AML-193 (cell line): Measurements from ENCODE around the gene ZNF90.
A peak's percentile ranks its signal among the peaks of the same experiment; 100 is the strongest.
"Not testable (repeated sequence)": the region's sequence is repeated elsewhere in the genome, so short reads cannot be mapped to it uniquely, and the experiment has no call there.

Source experiments
- DNase-seq, 2 experiments: peaks; one replicate each; lab custom pipeline; 2025; lab: John Stamatoyannopoulos, UW

Gene ZNF90

GRCh38 chr19:20077791-20078463 is at the start of gene ZNF90:
Gene ZNF90, plus strand, starts transcription at chr19:20078000. Its CDS starts 133 bp downstream, at chr19:20078133.
- DNase-seq, result no peak

- DNase-seq, result no peak
These were observed 49.2 kb upstream of the ZNF90 start for GRCh38 chr19:20028611-20029010.

GRCh38 chr19:20035935-20036334 is 41.9 kb upstream of the ZNF90 start:
- no peak for DNase-seq

GRCh38 chr19:20038358-20039202 is 39.2 kb upstream of the ZNF90 start:
- DNase-seq, result no peak

DNA sequence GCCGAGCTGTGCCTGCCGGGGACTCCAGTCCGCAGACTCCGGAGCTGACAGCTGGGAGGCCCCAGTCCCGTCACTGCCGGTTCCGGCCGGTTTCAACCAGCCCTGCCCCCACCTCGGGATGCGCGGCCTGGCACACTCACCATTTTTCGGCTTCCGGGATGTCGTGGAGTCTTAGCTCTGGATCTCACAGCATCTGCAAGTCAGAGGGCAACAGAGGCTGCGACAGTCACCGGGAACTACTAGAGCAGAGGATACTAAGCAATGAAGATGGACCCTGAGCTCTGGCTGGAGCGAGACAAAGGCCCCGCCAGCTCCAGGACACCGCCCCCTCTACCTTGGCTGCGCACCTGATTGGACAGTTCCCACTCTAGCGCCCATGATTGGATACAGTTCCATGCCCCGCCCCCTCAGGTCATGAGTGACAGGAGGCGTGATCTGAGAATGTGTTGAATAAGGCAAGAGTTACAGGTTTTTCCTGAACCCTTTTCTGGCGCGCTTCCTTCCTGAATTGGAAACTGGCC is 38.5 kb upstream of the ZNF90 start, which contains the start of gene ZNF682:
TSS of gene ZNF682 (minus strand) at position 303 of the 521 bp plus-strand sequence. CDS start at position 143, 160 bp downstream.
- peak; percentile 31 to 60 for DNase-seq

DNA sequence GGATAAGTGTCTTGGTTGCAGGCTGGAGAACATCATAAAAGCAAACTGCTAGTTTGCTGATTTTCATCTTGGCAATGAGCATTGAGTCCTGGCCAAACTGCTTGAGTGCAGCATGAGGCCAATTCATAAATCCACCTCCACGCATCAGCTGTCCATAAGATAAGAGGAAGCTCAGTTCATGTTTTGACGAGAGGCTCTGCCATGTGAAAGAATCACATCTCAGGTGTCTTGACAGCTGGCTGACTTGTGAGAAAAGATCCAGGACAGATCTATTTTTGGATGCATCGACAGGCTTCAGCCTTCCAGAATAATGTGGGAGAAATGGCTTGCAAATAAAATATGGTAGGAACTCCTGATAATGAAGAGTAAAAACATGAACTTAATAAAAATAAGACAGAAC is 33.1 kb upstream of the ZNF90 start:
- DNase-seq, result no peak

DNA sequence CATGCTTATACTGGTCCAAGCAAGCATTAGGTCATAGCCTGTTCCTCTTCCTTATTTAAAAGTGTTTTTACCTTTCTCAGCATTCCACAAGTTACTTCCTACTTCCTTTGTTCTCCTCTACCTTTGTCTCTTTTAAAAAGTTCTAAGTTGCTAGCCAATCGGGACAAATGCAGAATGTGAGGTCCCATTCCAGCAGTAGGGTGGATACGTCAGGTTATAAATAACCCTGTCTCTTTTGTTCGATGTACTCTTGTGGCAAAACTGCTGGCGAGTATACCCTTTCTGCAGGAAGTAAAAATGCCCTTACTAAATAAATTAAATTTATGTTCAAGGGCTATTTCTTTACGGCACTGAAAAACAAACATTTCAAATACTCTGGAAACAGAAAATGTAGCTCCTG is 32.1 kb upstream of the ZNF90 start:
- not testable (repeated sequence) for DNase-seq

DNA sequence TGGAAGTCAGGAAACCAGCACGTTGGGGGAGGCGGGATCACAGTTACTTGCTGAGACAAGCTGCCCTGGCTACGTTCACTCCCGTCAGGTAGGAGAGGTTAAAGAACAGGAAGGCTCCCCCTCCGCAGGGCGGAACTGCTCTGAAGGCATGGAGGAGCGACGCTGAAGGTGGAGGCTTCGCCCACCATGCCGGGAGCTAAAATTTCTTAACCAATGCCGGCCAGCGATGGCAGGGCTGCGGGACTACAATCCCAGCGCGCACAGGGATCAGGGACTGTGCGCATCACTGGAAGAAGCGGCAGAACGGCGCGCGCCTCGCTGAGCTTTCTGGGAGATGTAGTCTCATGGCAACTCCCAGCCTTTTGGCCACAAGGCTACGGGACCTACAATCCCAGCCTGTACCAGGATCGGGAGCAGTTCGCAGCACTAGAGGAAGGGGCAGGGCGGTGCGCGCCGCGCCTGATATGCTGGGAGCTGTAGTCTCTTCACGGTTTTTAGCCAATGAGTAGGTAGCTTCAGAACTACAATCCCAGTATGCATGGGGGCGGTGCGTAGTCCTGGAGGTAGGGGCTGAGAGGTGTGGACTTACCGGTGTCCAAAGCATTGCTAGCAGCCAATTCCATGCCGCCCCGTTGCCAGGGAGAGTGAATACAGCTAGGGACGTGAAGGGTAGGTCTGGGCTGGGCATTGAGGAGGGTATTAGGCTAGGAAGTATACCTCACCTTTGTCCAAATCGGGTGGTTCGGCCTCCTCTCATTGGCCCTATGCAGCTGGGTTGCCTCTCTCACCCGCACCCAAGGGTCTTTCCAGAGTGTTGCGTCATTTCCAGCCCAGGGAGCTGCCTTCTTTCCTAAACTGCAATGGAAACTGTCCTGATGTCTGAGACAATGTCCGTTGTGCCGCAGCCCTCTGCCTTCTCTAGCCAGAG is 25.7 kb upstream of the ZNF90 start:
- DNase-seq, result peak; percentile 49 to 55

DNA sequence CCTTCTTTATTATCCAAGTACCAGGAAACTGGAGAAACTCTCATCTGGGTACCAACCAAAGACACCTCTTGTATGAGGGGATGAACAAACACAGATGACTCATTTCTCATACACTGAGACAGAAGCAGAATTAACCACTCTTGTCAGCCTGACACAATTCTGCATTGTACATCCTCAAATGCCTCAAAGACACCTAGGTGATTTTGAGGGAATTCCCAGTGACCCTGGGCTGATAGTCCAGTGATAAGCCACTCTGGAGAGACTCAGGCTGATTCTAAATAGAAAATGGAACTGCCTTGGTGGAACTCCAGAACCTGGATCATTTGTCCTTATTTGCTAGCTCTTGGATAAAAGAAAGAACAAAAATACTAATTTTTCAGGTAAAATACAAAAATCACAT is 19.1 kb upstream of the ZNF90 start:
- DNase-seq, result not testable (repeated sequence)

DNA sequence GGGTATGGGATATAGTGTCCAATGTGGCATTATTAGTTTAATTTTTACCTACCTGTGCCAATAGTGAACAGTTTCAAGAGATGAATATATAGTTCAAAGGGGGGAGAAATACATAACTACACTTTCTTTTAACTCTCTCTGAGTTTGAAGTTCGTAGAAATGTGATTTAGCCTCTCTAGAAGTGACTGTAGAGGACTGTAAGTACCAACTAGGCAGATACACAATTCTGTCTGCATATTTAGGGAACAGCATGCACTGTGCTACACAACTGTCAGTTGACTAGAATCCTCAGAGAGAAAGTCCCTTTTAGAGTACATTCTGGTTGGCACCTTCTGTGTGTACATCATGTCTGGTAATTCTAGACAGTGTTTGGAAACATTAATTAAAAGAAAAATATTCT is 17.5 kb upstream of the ZNF90 start:
- DNase-seq, result no peak

DNA sequence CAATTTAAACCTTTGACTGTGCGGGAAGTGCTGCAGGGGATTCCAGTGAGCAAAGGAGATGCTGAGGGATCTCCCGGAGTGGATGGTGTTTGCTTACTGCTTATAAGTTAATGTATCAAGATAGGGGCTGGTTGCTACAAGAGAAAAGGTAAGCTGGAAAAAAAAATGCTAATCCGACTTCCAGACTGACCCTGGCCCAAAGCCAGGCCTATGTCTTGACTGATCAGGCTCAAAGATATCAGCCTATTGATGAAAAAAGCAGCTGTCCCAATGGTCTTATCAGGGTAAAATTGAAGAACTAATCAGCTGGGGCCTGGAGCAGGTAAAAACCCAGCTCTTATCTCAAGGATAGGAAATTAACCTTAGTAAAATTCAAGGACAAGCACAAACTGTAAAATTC is 10.9 kb upstream of the ZNF90 start:
- no peak for DNase-seq

GRCh38 chr19:20067943-20068342 is 9.9 kb upstream of the ZNF90 start:
- no peak for DNase-seq

DNA sequence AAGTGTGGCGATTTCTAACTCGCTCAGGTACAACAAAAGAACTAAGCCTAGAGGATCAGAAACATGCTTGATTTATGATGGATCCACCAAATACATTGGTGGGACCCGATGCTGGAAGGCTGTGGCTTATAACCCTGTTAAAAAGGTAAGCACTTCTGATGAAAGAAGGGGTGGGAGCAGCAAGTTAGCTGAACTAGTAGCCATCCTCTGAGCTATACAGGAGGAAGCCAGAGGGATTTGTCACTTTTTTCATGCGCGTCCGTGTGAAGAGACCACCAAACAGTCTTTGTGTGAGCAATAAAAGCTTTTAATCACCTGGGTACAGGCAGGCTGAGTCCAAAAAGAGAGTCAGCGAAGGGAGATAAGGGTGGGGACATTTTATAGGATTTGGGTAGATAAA is 9.2 kb upstream of the ZNF90 start:
- DNase-seq, result not testable (repeated sequence)

DNA sequence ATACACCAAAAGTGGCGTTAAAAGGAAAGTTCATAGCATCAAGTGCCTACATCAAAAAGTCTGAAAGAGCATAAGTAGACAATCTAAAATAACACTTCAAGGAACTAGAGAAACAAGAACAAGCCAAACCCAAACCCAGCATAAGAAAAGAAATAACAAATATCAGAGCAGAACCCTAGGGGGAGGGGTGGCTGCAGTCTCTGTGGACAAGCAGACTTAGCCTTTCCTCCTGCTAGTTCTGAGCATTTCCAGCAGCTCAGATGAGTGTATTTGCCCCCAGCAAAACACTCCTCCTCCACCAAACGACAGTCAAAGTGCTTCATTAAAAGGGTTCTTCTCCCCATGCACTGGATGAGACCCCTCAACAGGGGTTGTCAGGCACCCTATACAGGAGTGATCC is 7.1 kb upstream of the ZNF90 start:
- no peak for DNase-seq

DNA sequence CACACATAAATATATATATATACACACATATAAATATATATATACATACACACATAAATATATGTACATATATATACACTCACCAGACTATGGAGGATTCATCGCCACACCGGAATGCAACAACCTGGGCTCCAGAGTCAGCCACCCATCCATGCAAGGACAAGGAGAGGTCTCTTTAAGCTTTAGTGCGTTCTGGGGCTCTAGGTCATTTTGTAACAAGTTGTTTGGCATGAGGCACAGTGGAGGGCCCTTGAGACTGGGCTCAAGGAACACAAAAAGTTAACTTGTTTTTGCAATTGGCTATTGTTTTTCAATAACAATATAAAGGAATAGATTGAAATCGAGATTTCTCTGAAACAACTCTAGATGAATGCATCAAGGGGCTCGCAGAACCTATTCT is 4.9 kb upstream of the ZNF90 start:
- no peak for DNase-seq

DNA sequence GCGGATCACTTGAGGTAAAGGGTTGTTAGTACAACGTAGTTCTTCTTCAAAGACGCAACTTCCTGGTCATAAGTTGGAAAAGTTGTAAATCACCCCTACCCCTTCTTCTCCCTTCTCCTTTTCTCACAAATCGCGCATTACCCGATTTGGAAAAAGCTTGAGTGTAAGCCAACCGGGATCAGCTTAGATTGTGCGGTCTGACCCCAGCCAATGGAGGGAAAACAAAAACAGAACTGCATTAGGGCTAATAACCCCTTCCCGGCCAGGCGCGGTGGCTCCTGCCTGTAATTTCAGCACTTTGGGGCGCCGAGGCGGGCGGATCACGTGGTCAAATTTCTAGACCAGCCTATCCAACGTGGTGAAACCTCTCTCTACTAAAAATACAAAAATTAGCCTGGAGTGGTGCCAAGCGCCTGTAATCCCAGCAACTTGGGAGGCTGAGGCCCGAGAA is 806 bp downstream of the ZNF90 start:
- DNase-seq, result no peak

DNA sequence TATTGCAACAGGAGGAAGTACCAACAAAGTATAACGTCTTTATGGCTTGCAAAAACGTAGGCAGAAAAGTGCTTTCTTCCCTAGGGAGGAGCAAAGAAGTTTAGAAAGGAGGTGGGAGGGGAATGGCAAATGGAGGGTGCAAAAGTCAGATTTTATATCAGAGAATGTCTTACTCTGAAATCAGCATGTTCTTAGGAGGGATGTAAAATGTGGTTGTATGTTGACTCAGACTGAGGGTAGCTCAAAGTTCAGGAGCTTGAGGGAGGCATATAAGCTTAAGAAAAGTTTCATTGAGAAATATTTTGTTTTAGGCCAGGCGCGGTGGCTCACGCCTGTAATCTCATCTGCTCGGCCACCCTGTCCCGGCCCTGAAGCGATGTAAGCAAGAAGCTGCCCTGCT is 1.7 kb downstream of the ZNF90 start:
- DNase-seq, result no peak

DNA sequence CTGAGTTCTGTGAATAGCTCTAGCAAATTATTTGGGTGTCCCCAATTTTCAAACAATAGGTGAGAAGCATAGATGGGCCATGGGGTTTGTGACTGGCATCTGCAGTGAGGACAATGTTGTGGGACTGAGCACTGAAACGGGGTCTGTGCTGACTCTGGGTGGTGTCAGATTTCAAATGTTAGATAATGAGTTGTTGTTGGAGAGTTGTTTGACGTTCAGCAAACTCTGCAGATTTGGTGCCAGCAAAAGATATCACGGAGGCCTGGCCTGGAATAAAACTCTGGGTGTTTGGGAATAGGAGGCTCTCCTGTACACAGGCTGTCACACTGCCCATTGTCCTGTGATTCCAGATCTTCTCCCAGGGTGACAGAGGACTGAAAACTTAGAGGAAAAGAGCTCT is 2.9 kb downstream of the ZNF90 start:
- no peak for DNase-seq

- not testable (repeated sequence) for DNase-seq
These were observed 4.5 kb downstream of the ZNF90 start for GRCh38 chr19:20082232-20082833.

- DNase-seq, result not testable (repeated sequence)
These were observed 5.1 kb downstream of the ZNF90 start for GRCh38 chr19:20082876-20083275.

DNA sequence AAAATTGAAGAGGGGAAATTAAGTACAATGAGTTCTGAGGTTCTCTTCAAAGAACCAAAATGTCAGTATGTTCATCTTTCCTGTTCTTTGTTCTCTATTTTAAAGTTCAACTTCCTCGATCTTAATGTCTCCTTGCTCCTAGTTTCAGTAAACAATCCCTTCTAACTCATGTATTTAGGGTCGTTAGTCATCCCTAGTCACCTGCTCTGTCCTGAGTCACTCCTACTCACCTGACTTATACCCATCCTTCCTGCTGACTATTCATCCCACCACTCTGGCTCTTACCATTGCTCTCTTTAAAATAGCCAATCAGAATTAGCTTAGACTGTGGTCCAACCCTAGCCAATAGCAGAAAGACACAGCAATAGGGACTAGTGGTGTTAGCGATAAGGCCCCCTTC is 24.3 kb downstream of the ZNF90 start:
- no peak for DNase-seq
